HepG2 (cell line): ENCODE measurements around the gene SMCHD1. TPM values are rescaled to one million over a fixed set of nuclear protein-coding genes. Genes with fewer than 3 reads are reported as not detected.

Experiments used
- DMAP1 ChIP-seq: IDR thresholded peaks from 2 replicates; pipeline ENCODE4 v1.6.1; 2016
- EP300 ChIP-seq, 3 experiments: sonication (generic) in 1 of 3; formaldehyde crosslinking in 1 of 3; IDR thresholded peaks; 2 replicates each; pipeline versions ENCODE4 v1.5.1 to v1.6.1; 2011 to 2020; ENCODE audit warnings: low read depth in 2 of 3, low read length in 2 of 3, borderline replicate concordance in 1 of 3, improper control_type of control experiment in 1 of 3, mild to moderate bottlenecking in 1 of 3, missing genetic modification reagents in 1 of 3, moderate library complexity in 1 of 3
- EZH2 ChIP-seq: conservative IDR thresholded peaks from 2 replicates; pipeline ENCODE4 v1.6.1; 2012; ENCODE audit warnings: mild to moderate bottlenecking, low read depth, low read length, moderate library complexity
- JUN ChIP-seq: sonication (generic); formaldehyde crosslinking; IDR thresholded peaks from 2 replicates; pipeline ENCODE4 v1.4.0; 2020; ENCODE audit warnings: mild to moderate bottlenecking, missing genetic modification reagents
- KLF9 ChIP-seq: IDR thresholded peaks from 2 replicates; pipeline ENCODE4 v1.6.1; 2016; ENCODE audit warnings: low read depth
- MIER3 ChIP-seq: IDR thresholded peaks from 2 replicates; pipeline ENCODE4 v1.6.1; 2016; ENCODE audit warnings: missing compliant biosample characterization, borderline replicate concordance
- PAWR ChIP-seq: sonication (generic); formaldehyde crosslinking; IDR thresholded peaks from 2 replicates; pipeline ENCODE4 v1.4.0; 2020; ENCODE audit warnings: missing genetic modification reagents, mild to moderate bottlenecking, borderline replicate concordance
- SAP130 ChIP-seq: IDR thresholded peaks from 2 replicates; pipeline ENCODE4 v1.6.1; 2016; ENCODE audit warnings: low read depth
- SIN3B ChIP-seq: fragments of 150-350 bp; IDR thresholded peaks from 2 replicates; pipeline ENCODE4 v1.6.1; 2014; ENCODE audit warnings: low read length
- SSRP1 ChIP-seq: IDR thresholded peaks from 2 replicates; pipeline ENCODE4 v1.6.1; 2016; ENCODE audit warnings: control low read depth
- ZNF3 ChIP-seq: IDR thresholded peaks from 2 replicates; pipeline ENCODE4 v1.7.0; 2017; ENCODE audit warnings: inconsistent platforms
- ZNF550 ChIP-seq: sonication (generic); formaldehyde crosslinking; IDR thresholded peaks from 2 replicates; pipeline ENCODE4 v1.4.0; 2020; ENCODE audit warnings: mild to moderate bottlenecking, missing genetic modification reagents, borderline replicate concordance
- ZNF713 ChIP-seq: sonication (generic); formaldehyde crosslinking; IDR thresholded peaks from 2 replicates; pipeline ENCODE4 v1.4.0; 2020; ENCODE audit warnings: mild to moderate bottlenecking, missing genetic modification reagents
- polyA plus RNA-seq, 8 experiments: library from polyadenylated mRNA; depleted of rRNA in 3 of 8; stranded (reverse) in 7 of 8; unstranded in 1 of 8; fragments of >200 nt; fragmentation: Illumina TruSeq in 4 of 8; extraction: Trizol in 4 of 8; gene quantifications; 2 replicates each; pipeline versions ENCODE4 v1.2.1 to v1.2.3, GENCODE V29; 2011 to 2016; ENCODE audit warnings: low read depth in 4 of 8, missing spikeins in 1 of 8, mixed read lengths in 1 of 8; ENCODE audit not compliant: insufficient read depth in 1 of 8
- total RNA-seq, 5 experiments: library from RNA; depleted of rRNA; stranded (reverse); fragments of >200 nt; fragmentation: Illumina TruSeq; extraction: Trizol; gene quantifications; 2 replicates each; pipeline ENCODE4 v1.2.3, GENCODE V29; 2016; ENCODE audit warnings: low read depth in 1 of 5
- TF ChIP-seq, protein P1 (sequence below): sonication (generic); formaldehyde crosslinking; IDR thresholded peaks from 2 replicates; pipeline ENCODE4 v1.4.0; 2020; ENCODE audit warnings: missing genetic modification reagents, borderline replicate concordance
- TF ChIP-seq, protein P2 (sequence below): IDR thresholded peaks from 2 replicates; pipeline ENCODE4 v1.6.1; 2018; ENCODE audit warnings: missing genetic modification reagents
- TF ChIP-seq, protein P3 (sequence below): sonication (generic); formaldehyde crosslinking; IDR thresholded peaks from 2 replicates; pipeline ENCODE4 v1.4.0; 2020; ENCODE audit warnings: missing genetic modification reagents
- TF ChIP-seq, protein P4 (sequence below): sonication (generic); formaldehyde crosslinking; IDR thresholded peaks from 2 replicates; pipeline ENCODE4 v1.8.1; 2023; ENCODE audit warnings: mild to moderate bottlenecking, missing genetic modification reagents
- TF ChIP-seq, protein P5 (sequence below): sonication (generic); formaldehyde crosslinking; IDR thresholded peaks from 2 replicates; pipeline ENCODE4 v1.4.0; 2020; ENCODE audit warnings: mild to moderate bottlenecking, missing genetic modification reagents

Gene SMCHD1
- total and polyA plus RNA-seq, 2 of the 13 experiments (the other 11 are each of a cell fraction or from before 2014, with no cell fraction given) = 21.4 to 93.6 TPM

DNA sequence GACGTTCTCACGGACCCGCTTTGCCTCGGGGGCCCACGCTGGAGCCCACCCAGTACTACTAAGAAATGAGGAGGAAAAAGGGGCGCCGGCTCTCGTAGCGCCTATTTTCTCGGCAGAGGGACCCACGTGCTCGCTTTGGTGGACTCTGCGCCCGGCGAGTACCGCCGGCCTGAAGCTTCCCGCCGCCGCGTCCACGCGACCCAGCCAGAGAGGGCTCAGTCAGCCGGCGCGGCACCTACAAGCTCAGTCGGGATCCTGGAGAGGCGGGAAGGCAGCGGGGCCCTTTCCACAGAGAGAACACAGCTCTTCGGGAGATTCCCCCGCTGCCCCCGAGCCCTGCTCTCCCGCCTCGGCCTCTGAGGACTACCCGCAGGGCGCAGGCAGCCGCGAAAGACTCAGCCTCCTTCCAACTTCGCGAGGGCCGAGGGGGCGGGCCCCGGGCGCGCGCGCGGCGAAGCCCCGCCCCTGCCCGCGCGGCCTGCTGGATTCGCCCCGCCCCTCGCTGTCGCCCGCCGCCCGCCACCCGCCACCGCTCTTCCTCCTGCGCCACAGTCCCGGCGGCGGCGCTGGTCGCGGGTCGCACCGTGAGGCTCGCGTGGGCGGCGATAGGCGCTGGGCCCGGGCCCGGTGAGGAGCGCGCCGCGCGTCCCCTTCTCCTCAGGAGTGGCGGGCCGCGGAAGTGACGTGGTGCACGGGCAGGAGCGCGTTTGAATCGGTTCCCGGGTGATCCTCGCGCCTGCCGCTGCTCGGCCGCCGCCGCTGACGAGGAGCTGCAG, at the start of gene SMCHD1 (continued):
- TF ChIP-seq, protein P1, sequence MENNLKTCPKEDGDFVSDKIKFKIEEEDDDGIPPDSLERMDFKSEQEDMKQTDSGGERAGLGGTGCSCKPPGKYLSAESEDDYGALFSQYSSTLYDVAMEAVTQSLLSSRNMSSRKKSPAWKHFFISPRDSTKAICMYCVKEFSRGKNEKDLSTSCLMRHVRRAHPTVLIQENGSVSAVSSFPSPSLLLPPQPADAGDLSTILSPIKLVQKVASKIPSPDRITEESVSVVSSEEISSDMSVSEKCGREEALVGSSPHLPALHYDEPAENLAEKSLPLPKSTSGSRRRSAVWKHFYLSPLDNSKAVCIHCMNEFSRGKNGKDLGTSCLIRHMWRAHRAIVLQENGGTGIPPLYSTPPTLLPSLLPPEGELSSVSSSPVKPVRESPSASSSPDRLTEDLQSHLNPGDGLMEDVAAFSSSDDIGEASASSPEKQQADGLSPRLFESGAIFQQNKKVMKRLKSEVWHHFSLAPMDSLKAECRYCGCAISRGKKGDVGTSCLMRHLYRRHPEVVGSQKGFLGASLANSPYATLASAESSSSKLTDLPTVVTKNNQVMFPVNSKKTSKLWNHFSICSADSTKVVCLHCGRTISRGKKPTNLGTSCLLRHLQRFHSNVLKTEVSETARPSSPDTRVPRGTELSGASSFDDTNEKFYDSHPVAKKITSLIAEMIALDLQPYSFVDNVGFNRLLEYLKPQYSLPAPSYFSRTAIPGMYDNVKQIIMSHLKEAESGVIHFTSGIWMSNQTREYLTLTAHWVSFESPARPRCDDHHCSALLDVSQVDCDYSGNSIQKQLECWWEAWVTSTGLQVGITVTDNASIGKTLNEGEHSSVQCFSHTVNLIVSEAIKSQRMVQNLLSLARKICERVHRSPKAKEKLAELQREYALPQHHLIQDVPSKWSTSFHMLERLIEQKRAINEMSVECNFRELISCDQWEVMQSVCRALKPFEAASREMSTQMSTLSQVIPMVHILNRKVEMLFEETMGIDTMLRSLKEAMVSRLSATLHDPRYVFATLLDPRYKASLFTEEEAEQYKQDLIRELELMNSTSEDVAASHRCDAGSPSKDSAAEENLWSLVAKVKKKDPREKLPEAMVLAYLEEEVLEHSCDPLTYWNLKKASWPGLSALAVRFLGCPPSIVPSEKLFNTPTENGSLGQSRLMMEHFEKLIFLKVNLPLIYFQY = no peak
- TF ChIP-seq DMAP1 (CRISPR knock-in tag) (peak; percentile 96), KLF9 (CRISPR knock-in tag) (peak; percentile 79; the same call in 1 of the 2 replicates), ZNF3 (CRISPR knock-in tag) (no peak), JUN (no peak), MIER3 (CRISPR knock-in tag) (no peak; the same call in 1 of the 2 replicates), ZNF550 (CRISPR knock-in tag) (no peak), SAP130 (peak; percentile 44), ZNF713 (CRISPR knock-in tag) (no peak), SIN3B (no peak), SSRP1 (CRISPR knock-in tag) (no peak), EZH2 (no peak), PAWR (no peak), EP300 (IDR thresholded peaks at IDR 0.05; ENCODE audit: low read depth in 2 of 2, low read length in 2 of 2) (no peak), EP300 (CRISPR knock-in tag; IDR thresholded peaks at IDR 0.05; ENCODE audit: borderline replicate concordance) (no peak)
- TF ChIP-seq, protein P2, sequence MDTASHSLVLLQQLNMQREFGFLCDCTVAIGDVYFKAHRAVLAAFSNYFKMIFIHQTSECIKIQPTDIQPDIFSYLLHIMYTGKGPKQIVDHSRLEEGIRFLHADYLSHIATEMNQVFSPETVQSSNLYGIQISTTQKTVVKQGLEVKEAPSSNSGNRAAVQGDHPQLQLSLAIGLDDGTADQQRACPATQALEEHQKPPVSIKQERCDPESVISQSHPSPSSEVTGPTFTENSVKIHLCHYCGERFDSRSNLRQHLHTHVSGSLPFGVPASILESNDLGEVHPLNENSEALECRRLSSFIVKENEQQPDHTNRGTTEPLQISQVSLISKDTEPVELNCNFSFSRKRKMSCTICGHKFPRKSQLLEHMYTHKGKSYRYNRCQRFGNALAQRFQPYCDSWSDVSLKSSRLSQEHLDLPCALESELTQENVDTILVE = peak; percentile 93
- TF ChIP-seq, protein P3, sequence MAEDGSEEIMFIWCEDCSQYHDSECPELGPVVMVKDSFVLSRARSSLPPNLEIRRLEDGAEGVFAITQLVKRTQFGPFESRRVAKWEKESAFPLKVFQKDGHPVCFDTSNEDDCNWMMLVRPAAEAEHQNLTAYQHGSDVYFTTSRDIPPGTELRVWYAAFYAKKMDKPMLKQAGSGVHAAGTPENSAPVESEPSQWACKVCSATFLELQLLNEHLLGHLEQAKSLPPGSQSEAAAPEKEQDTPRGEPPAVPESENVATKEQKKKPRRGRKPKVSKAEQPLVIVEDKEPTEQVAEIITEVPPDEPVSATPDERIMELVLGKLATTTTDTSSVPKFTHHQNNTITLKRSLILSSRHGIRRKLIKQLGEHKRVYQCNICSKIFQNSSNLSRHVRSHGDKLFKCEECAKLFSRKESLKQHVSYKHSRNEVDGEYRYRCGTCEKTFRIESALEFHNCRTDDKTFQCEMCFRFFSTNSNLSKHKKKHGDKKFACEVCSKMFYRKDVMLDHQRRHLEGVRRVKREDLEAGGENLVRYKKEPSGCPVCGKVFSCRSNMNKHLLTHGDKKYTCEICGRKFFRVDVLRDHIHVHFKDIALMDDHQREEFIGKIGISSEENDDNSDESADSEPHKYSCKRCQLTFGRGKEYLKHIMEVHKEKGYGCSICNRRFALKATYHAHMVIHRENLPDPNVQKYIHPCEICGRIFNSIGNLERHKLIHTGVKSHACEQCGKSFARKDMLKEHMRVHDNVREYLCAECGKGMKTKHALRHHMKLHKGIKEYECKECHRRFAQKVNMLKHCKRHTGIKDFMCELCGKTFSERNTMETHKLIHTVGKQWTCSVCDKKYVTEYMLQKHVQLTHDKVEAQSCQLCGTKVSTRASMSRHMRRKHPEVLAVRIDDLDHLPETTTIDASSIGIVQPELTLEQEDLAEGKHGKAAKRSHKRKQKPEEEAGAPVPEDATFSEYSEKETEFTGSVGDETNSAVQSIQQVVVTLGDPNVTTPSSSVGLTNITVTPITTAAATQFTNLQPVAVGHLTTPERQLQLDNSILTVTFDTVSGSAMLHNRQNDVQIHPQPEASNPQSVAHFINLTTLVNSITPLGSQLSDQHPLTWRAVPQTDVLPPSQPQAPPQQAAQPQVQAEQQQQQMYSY (CRISPR knock-in tag) = 0 out of 2 replicates have a peak, but pooled peaks have one; percentile 27
- TF ChIP-seq, protein P4, sequence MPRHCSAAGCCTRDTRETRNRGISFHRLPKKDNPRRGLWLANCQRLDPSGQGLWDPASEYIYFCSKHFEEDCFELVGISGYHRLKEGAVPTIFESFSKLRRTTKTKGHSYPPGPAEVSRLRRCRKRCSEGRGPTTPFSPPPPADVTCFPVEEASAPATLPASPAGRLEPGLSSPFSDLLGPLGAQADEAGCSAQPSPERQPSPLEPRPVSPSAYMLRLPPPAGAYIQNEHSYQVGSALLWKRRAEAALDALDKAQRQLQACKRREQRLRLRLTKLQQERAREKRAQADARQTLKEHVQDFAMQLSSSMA (CRISPR knock-in tag) = no peak
- TF ChIP-seq, protein P5, sequence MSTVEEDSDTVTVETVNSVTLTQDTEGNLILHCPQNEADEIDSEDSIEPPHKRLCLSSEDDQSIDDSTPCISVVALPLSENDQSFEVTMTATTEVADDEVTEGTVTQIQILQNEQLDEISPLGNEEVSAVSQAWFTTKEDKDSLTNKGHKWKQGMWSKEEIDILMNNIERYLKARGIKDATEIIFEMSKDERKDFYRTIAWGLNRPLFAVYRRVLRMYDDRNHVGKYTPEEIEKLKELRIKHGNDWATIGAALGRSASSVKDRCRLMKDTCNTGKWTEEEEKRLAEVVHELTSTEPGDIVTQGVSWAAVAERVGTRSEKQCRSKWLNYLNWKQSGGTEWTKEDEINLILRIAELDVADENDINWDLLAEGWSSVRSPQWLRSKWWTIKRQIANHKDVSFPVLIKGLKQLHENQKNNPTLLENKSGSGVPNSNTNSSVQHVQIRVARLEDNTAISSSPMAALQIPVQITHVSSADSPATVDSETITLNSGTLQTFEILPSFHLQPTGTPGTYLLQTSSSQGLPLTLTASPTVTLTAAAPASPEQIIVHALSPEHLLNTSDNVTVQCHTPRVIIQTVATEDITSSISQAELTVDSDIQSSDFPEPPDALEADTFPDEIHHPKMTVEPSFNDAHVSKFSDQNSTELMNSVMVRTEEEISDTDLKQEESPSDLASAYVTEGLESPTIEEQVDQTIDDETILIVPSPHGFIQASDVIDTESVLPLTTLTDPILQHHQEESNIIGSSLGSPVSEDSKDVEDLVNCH (CRISPR knock-in tag) = no peak
